ENCODE data around the gene TRIM14.
"Not testable (repeated sequence)": the region's sequence is repeated elsewhere in the genome, so short reads cannot be mapped to it uniquely, and the experiment has no call there.

DNA sequence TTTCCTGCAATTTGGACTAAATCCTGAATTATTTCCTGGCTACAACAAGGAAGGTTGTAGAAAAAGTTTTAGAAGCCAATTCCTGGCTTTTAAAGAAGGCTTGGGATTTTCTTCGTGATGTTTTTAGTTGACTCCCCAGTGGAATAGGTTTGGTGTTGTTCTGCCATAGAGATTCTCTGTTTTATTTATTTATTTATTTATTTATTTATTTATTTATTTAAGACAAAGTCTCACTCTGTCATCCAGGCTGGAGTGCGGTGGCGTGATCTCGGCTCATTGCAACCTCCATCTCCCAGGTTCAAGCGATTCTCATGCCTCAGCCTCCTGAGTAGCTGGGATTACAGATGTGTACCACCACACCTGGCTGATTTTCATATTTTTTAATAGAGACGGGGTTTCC is 1.9 kb downstream of the TRIM14 start:
- not testable (repeated sequence) for TF ChIP-seq ZNF214 (tag by site-specific recombination; IDR thresholded peaks at IDR 0.05; ENCODE audit: borderline replicate concordance); ZNF133 (tag by site-specific recombination; IDR thresholded peaks at IDR 0.05); ZNF768 (tag by site-specific recombination; IDR thresholded peaks at IDR 0.05); ZFP41 (tag by site-specific recombination; IDR thresholded peaks at IDR 0.05; ENCODE audit: borderline replicate concordance); ZNF184 (tag by site-specific recombination; IDR thresholded peaks at IDR 0.05); MYNN (tag by site-specific recombination; IDR thresholded peaks at IDR 0.05; ENCODE audit: borderline replicate concordance); SP2 (tag by site-specific recombination; IDR thresholded peaks at IDR 0.05); ZNF549 (tag by site-specific recombination; IDR thresholded peaks at IDR 0.05)
- TF ChIP-seq, protein P1, sequence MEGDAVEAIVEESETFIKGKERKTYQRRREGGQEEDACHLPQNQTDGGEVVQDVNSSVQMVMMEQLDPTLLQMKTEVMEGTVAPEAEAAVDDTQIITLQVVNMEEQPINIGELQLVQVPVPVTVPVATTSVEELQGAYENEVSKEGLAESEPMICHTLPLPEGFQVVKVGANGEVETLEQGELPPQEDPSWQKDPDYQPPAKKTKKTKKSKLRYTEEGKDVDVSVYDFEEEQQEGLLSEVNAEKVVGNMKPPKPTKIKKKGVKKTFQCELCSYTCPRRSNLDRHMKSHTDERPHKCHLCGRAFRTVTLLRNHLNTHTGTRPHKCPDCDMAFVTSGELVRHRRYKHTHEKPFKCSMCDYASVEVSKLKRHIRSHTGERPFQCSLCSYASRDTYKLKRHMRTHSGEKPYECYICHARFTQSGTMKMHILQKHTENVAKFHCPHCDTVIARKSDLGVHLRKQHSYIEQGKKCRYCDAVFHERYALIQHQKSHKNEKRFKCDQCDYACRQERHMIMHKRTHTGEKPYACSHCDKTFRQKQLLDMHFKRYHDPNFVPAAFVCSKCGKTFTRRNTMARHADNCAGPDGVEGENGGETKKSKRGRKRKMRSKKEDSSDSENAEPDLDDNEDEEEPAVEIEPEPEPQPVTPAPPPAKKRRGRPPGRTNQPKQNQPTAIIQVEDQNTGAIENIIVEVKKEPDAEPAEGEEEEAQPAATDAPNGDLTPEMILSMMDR (tag by site-specific recombination; IDR thresholded peaks at IDR 0.05) = not testable (repeated sequence)
